B cell (primary cell): Measurements from ENCODE around the gene PFKFB3.

Source experiments
- CTCF ChIP-seq: fragments of 200-600 bp; IDR thresholded peaks from one replicate; pipeline ENCODE4 v1.8.0; 2022; ENCODE audit warnings: antibody characterized with exemption, mild to moderate bottlenecking
- EZH2 ChIP-seq: IDR thresholded peaks from 2 replicates; pipeline ENCODE4 v1.6.1; 2012; ENCODE audit warnings: borderline replicate concordance, low read depth, mild to moderate bottlenecking, moderate library complexity, low read length; ENCODE audit not compliant: insufficient read depth, poor library complexity, severe bottlenecking

GRCh38 chr10:6301488-6302075 is 98.8 kb downstream of the PFKFB3 start:
- TF ChIP-seq CTCF (no peak), EZH2 (no peak)
